B cell (primary cell): ENCODE results near the gene HES1. TPM values are rescaled to one million over a fixed set of nuclear protein-coding genes. Genes with fewer than 3 reads are reported as not detected.

ENCODE experiments used
- ATAC-seq: fragments of 200-7000 bp; cut with Tn5 transposase; one replicate; pipeline ENCODE4 v1.10.0; 2021; ENCODE audit warnings: low read depth, mild to moderate bottlenecking, moderate number of reproducible peaks, moderate library complexity
- CTCF ChIA-PET: fragments of 350-600 bp; sonication (Branson Sonifier 250); formaldehyde crosslinking; loops from one replicate; lab custom pipeline; 2021; ENCODE audit warnings: antibody characterized with exemption, inconsistent platforms; lab: Charles Lee
- POLR2A ChIA-PET: fragments of 350-600 bp; sonication (Branson Sonifier 250); formaldehyde crosslinking; loops from one replicate; lab custom pipeline; 2021; ENCODE audit warnings: antibody characterized with exemption; lab: Charles Lee
- DNase-seq: peaks from one replicate; pipeline ENCODE4 v3.0.0; 2013
- H2AFZ ChIP-seq: 2 replicates; pipeline ENCODE4 v1.6.1; 2012; ENCODE audit warnings: mild to moderate bottlenecking, low read depth, low read length; ENCODE audit not compliant: insufficient read depth, poor library complexity, severe bottlenecking
- H3K27ac ChIP-seq, 2 donors: 1 replicate in 1 of 2; 2 replicates in 1 of 2; pipeline ENCODE4 v1.5.1; 2012 to 2013; ENCODE audit warnings: low read length in 2 of 2, mild to moderate bottlenecking in 2 of 2, moderate library complexity in 1 of 2
- H3K27me3 ChIP-seq, 4 experiments: fragments of 200-600 bp in 1 of 4; sonication (generic) in 1 of 4; replicated peaks in 1 of 4; 1 replicate in 2 of 4; 2 replicates in 2 of 4; pipeline versions ENCODE4 v1.6.1 to v1.7.0; 2013 to 2016; ENCODE audit warnings: low read length in 3 of 4, mild to moderate bottlenecking in 2 of 4, mixed read lengths in 1 of 4, moderate library complexity in 1 of 4; ENCODE audit not compliant: insufficient read depth in 4 of 4, control insufficient read depth in 3 of 4; ENCODE audit errors: control extremely low read depth in 1 of 4
- H3K36me3 ChIP-seq, 2 experiments: replicated peaks in 1 of 2; 1 replicate in 1 of 2; 2 replicates in 1 of 2; pipeline versions ENCODE4 v1.6.1 to v1.7.1; 2013; ENCODE audit warnings: low read length in 1 of 2; ENCODE audit not compliant: insufficient read depth in 2 of 2, control insufficient read depth in 1 of 2; ENCODE audit errors: control extremely low read depth in 1 of 2, extremely low read depth in 1 of 2
- H3K4me1 ChIP-seq, 2 donors: fragments of 200-600 bp in 1 of 2; sonication (generic) in 1 of 2; 1 replicate in 1 of 2; 2 replicates in 1 of 2; pipeline versions ENCODE4 v1.5.1 to v1.6.1; 2013 to 2017; ENCODE audit warnings: low read length in 2 of 2; ENCODE audit not compliant: control insufficient read depth in 2 of 2, insufficient read depth in 2 of 2
- H3K4me2 ChIP-seq: replicated peaks from 2 replicates; pipeline ENCODE3; 2012; ENCODE audit warnings: mild to moderate bottlenecking, low read depth, low read length; ENCODE audit not compliant: poor library complexity, severe bottlenecking
- H3K4me3 ChIP-seq, 5 experiments: fragments of 200-600 bp in 1 of 5; sonication (generic) in 1 of 5; 1 replicate in 3 of 5; 2 replicates in 2 of 5; pipeline versions ENCODE4 v1.5.1 to v1.7.0; 2011 to 2016; ENCODE audit warnings: low read length in 4 of 5, mild to moderate bottlenecking in 4 of 5, low read depth in 2 of 5, control low read depth in 1 of 5, moderate library complexity in 1 of 5; ENCODE audit not compliant: insufficient read depth in 1 of 5; ENCODE audit errors: control extremely low read depth in 1 of 5, extremely low read depth in 1 of 5
- H3K79me2 ChIP-seq: fragments of 200-600 bp; sonication (generic); one replicate; pipeline ENCODE4 v1.6.0; 2016; ENCODE audit warnings: low read length; ENCODE audit not compliant: control insufficient read depth, insufficient read depth
- H3K9ac ChIP-seq: fragments of 200-600 bp; sonication (generic); 2 replicates; pipeline ENCODE4 v1.6.1; 2017; ENCODE audit warnings: mild to moderate bottlenecking, low read length, moderate library complexity
- H3K9me3 ChIP-seq, 3 donors: one replicate each; pipeline versions ENCODE4 v1.6.1 to v1.7.1; 2013; ENCODE audit warnings: low read length in 2 of 3; ENCODE audit not compliant: control insufficient read depth in 2 of 3, insufficient read depth in 1 of 3; ENCODE audit errors: control extremely low read depth in 1 of 3
- H4K20me1 ChIP-seq: 2 replicates; pipeline ENCODE4 v1.6.0; 2012; ENCODE audit warnings: mild to moderate bottlenecking, low read length; ENCODE audit not compliant: insufficient read depth, control insufficient read depth, poor library complexity, severe bottlenecking
- H3K27ac Mint-ChIP-seq: one replicate; pipeline ENCODE4 v1.8.0; 2021; ENCODE audit warnings: mixed read lengths
- H3K27me3 Mint-ChIP-seq: one replicate; pipeline ENCODE4 v1.8.0; 2021; ENCODE audit warnings: mixed read lengths
- H3K4me1 Mint-ChIP-seq: one replicate; pipeline ENCODE4 v1.8.0; 2021; ENCODE audit warnings: mixed read lengths
- H3K4me3 Mint-ChIP-seq: one replicate; pipeline ENCODE4 v1.8.0; 2021; ENCODE audit warnings: mixed read lengths
- H3K9me3 Mint-ChIP-seq: one replicate; pipeline ENCODE4 v1.8.0; 2022; ENCODE audit warnings: mixed read lengths; ENCODE audit not compliant: insufficient read depth
- CTCF ChIP-seq: fragments of 200-600 bp; IDR thresholded peaks from one replicate; pipeline ENCODE4 v1.8.0; 2022; ENCODE audit warnings: antibody characterized with exemption, mild to moderate bottlenecking
- EZH2 ChIP-seq: IDR thresholded peaks from 2 replicates; pipeline ENCODE4 v1.6.1; 2012; ENCODE audit warnings: borderline replicate concordance, low read depth, mild to moderate bottlenecking, moderate library complexity, low read length; ENCODE audit not compliant: insufficient read depth, poor library complexity, severe bottlenecking
- WGBS: methylation state at CpG from one replicate; pipeline ENCODE4 v1.1.5; 2013; ENCODE audit warnings: missing lambda C conversion rate; ENCODE audit not compliant: insufficient coverage; 5-methylcytosine and 5-hydroxymethylcytosine counted together
- intact Hi-C: fragments of 100-400 bp; cut with micrococcal nuclease; formaldehyde crosslinking; loops from one replicate; pipeline ENCODE4 v1.10.0; 2022
- polyA plus RNA-seq: library from polyadenylated mRNA; depleted of rRNA; stranded (reverse); fragments of >200 nt; gene quantifications from 2 replicates; pipeline ENCODE4 v1.2.3, GENCODE V29; 2012
- total RNA-seq, 2 donors: library from RNA; stranded (reverse); fragments of 120-200 nt in 1 of 2; gene quantifications; 1 replicate in 1 of 2; 2 replicates in 1 of 2; pipeline versions ENCODE4 v1.2.3 to v1.2.4, GENCODE V29; 2013 to 2022

Gene HES1
- total and polyA plus RNA-seq, 2 donors (not counting 1 experiment from before 2014, with no cell fraction given), result 2.4 to 60.3 TPM

GRCh38 chr3:194178128-194178527 is 42.2 kb downstream of the HES1 start:
- Mint-ChIP-seq H3K9me3 (no peaks in the 10 kb centered on the region), H3K4me3 (no peak overlapping the region), H3K4me1 (no peaks in the 10 kb centered on the region), H3K27ac (no peak overlapping the region), H3K27me3 (peaks cover 33% of the 10 kb centered on the region)
- no peaks in the 10 kb centered on the region for H3K9me3 ChIP-seq
- WGBS, result 82% methylated on average over 3 of the region's 4 CpGs
- no peak overlapping the region for H3K27ac ChIP-seq
- H3K27me3 ChIP-seq, result peaks cover 0 to 2% (median 1%) of the 10 kb centered on the region in 4 experiments
- H3K4me3 ChIP-seq, result no peak overlapping the region
- no peaks in the 10 kb centered on the region for H4K20me1 ChIP-seq
- no peak overlapping the region for H3K4me2 ChIP-seq
- no peaks in the 10 kb centered on the region for H3K4me1 ChIP-seq
- ChIA-PET CTCF (no interaction called here), POLR2A (no interaction called here)
- ATAC-seq (no peak), DNase-seq (no peak)
- H2AFZ ChIP-seq, result no peak overlapping the region
- intact Hi-C loops, result no loop called here
- no peak for TF ChIP-seq EZH2
- TF ChIP-seq CTCF, result no peak
- no peak overlapping the region for H3K9ac ChIP-seq
- H3K36me3 ChIP-seq, result no peaks in the 10 kb centered on the region
- no peaks in the 10 kb centered on the region for H3K79me2 ChIP-seq

- Histone ChIP-seq H3K79me2 (no peaks in the 10 kb centered on the region), H3K4me3 (no peak overlapping the region), H3K9me3 (no peaks in the 10 kb centered on the region), H3K27ac (no peak overlapping the region), H3K36me3 (no peaks in the 10 kb centered on the region), H2AFZ (no peak overlapping the region), H3K9ac (no peak overlapping the region), H3K4me1 (no peaks in the 10 kb centered on the region), H3K4me2 (no peak overlapping the region), H4K20me1 (no peaks in the 10 kb centered on the region), H3K27me3 (peaks cover 0 to 2% (median 1%) of the 10 kb centered on the region in 4 experiments)
- H3K4me1 Mint-ChIP-seq, result no peaks in the 10 kb centered on the region
- ChIA-PET CTCF (no interaction called here), POLR2A (no interaction called here)
- H3K4me3 Mint-ChIP-seq, result no peak overlapping the region
- H3K27ac Mint-ChIP-seq, result no peak overlapping the region
- DNase-seq, result no peak
- intact Hi-C loops, result no loop called here
- no peaks in the 10 kb centered on the region for H3K9me3 Mint-ChIP-seq
- peaks cover 33% of the 10 kb centered on the region for H3K27me3 Mint-ChIP-seq
- WGBS, result 73% methylated on average over 5 of the region's 6 CpGs
- no peak for ATAC-seq
- no peak for TF ChIP-seq CTCF
- TF ChIP-seq EZH2, result no peak
Observed at GRCh38 chr3:194178669-194179068, 42.7 kb downstream of the HES1 start.
